ENCODE measurements around the gene CEMIP2. TPM values are rescaled to one million over a fixed set of nuclear protein-coding genes. Genes with fewer than 3 reads are reported as not detected.
"Not testable (repeated sequence)": the region's sequence is repeated elsewhere in the genome, so short reads cannot be mapped to it uniquely, and the experiment has no call there.

CEMIP2 gene, protein sequence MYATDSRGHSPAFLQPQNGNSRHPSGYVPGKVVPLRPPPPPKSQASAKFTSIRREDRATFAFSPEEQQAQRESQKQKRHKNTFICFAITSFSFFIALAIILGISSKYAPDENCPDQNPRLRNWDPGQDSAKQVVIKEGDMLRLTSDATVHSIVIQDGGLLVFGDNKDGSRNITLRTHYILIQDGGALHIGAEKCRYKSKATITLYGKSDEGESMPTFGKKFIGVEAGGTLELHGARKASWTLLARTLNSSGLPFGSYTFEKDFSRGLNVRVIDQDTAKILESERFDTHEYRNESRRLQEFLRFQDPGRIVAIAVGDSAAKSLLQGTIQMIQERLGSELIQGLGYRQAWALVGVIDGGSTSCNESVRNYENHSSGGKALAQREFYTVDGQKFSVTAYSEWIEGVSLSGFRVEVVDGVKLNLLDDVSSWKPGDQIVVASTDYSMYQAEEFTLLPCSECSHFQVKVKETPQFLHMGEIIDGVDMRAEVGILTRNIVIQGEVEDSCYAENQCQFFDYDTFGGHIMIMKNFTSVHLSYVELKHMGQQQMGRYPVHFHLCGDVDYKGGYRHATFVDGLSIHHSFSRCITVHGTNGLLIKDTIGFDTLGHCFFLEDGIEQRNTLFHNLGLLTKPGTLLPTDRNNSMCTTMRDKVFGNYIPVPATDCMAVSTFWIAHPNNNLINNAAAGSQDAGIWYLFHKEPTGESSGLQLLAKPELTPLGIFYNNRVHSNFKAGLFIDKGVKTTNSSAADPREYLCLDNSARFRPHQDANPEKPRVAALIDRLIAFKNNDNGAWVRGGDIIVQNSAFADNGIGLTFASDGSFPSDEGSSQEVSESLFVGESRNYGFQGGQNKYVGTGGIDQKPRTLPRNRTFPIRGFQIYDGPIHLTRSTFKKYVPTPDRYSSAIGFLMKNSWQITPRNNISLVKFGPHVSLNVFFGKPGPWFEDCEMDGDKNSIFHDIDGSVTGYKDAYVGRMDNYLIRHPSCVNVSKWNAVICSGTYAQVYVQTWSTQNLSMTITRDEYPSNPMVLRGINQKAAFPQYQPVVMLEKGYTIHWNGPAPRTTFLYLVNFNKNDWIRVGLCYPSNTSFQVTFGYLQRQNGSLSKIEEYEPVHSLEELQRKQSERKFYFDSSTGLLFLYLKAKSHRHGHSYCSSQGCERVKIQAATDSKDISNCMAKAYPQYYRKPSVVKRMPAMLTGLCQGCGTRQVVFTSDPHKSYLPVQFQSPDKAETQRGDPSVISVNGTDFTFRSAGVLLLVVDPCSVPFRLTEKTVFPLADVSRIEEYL (N-terminal part only)
- total RNA-seq (2014; rRNA removed; shearing (Covaris generic)): 21.8 and 27.2 TPM in 2 replicates

DNA sequence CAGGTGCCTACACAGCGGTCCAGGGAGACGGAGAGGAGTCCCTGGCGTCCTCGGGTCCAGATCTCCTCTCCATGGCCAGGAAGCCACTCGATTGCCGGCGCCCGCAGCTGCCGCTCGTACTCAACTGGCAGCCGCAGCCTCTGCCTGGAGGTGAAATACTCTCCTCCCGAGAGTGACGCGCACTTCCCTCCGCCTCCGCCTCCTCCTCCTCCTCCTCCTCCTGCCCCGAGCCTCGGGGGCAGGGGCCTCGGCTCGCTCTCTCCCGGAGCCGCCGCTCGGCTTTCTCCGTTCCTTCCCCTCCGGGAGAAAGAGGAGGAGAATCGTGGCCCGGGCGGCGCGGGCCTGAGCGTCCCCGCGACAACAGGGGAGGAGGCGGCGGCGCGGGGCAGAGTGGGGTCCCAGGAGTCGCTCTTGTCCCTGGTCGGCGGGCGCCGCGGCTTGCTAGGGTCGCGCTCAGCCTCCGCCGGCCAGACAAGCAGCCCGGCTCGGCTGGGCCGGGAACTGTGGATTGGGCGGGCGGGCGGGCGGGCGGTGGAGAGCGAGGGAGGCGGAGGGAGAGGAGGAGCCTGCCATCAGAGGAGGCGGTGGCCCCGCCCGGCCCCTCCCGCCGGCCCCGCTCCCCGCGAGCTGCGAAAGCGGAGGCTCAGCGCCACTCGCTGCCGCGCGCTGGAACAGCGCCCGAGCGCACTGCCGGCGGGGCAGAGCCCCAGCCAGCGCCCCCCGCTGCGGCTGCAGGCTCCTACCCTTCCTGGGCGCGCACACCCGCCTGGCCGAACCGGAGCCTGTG lies at the start of gene CEMIP2:
Gene CEMIP2 (minus strand): TSS at position 126 of the 787 bp plus-strand sequence. CDS start 18,140 bp downstream, outside the sequence.
- peak; percentile 93 for DNase-seq
- Histone ChIP-seq H3K4me3 (ENCODE audit: insufficient read depth, low read depth, low read length) (peak within 1 kb of the TSS; percentile 62), H3K36me3 (replicated peaks; ENCODE audit: control insufficient read depth, insufficient read depth, low read length) (no peaks in the 10 kb centered on the region), H3K27me3 (ENCODE audit: control insufficient read depth, insufficient read depth, low read length) (no peaks in the 10 kb centered on the region; the same call in 1 of the 2 replicates)

GRCh38 chr9:71816916-71817451 lies 48.7 kb upstream of the CEMIP2 start:
- no peak for DNase-seq
- Histone ChIP-seq H3K4me3 (ENCODE audit: insufficient read depth, low read depth, low read length) (no peak overlapping the region), H3K27me3 (ENCODE audit: control insufficient read depth, insufficient read depth, low read length) (no peaks in the 10 kb centered on the region), H3K36me3 (replicated peaks; ENCODE audit: control insufficient read depth, insufficient read depth, low read length) (no peaks in the 10 kb centered on the region)

- Histone ChIP-seq H3K27me3 (ENCODE audit: control insufficient read depth, insufficient read depth, low read length) (no peaks in the 10 kb centered on the region), H3K4me3 (ENCODE audit: insufficient read depth, low read depth, low read length) (no peak overlapping the region), H3K36me3 (replicated peaks; ENCODE audit: control insufficient read depth, insufficient read depth, low read length) (no peaks in the 10 kb centered on the region)
- no peak for DNase-seq
These were observed 46.5 kb upstream of the CEMIP2 start for GRCh38 chr9:71814815-71815214.

DNA sequence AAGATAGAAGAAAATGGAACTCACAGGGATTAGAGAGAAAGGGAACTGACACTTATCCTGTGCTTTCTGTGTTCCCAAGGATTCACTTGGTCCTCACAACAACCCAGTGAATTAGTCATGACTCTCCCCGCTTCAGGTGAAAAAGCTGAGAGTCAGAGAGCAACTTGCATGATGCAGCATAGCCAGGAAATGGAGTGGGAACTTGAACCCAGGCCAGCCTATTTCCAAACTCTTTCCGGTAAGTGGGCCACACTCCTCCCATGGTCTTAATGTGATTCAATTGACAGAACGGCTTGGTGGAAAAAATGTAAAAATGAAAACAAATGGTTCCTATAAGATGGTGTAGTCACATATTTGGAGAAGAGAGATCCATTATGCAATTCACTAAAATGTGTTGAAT lies 45.9 kb upstream of the CEMIP2 start:
- Histone ChIP-seq H3K27me3 (ENCODE audit: control insufficient read depth, insufficient read depth, low read length) (no peaks in the 10 kb centered on the region), H3K36me3 (replicated peaks; ENCODE audit: control insufficient read depth, insufficient read depth, low read length) (no peaks in the 10 kb centered on the region), H3K4me3 (ENCODE audit: insufficient read depth, low read depth, low read length) (no peak overlapping the region)
- no peak for DNase-seq

DNA sequence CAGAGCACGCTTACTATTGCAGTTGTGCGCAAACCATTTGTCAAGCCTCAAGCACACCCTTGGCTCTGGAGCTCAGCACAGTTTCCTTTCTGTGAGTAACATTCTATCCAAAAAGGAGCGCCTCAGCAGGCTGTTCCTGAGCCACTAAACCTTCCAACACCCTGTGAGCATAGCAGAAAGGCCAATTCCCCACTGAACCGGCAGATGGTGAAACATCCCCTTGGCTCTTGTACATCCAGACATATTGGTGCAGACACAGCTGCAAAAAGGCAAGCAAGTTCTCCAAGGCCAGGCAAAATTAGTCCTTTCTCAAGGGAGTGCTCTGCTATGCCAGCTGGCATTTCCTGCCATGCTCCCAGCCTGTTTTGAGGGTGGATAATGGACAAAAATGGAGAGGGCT lies 44.1 kb upstream of the CEMIP2 start:
- H3K27me3 ChIP-seq (ENCODE audit: control insufficient read depth, insufficient read depth, low read length): no peaks in the 10 kb centered on the region
- no peak for DNase-seq
- no peak overlapping the region for H3K4me3 ChIP-seq (ENCODE audit: insufficient read depth, low read depth, low read length)
- H3K36me3 ChIP-seq (replicated peaks; ENCODE audit: control insufficient read depth, insufficient read depth, low read length): no peaks in the 10 kb centered on the region

DNA sequence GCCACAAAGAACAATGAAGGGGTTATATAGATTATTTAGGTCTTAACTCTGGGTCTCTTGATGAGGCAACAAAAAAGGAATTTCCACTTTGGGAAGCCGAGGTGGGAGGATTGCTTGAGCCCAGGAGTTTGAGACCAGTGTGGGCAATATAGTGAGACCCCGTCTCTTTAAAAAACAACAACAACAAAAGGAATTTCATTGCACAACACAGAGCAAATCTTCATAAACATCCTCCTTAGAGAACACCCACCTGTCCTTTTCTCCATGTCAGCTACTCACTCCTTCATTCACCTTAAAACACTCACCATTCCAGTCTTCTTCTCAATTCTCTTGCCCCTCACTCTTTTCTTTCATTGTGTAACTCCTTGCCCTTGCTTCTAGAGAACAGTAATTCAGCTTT lies 39.8 kb upstream of the CEMIP2 start:
- Histone ChIP-seq H3K36me3 (replicated peaks; ENCODE audit: control insufficient read depth, insufficient read depth, low read length) (no peaks in the 10 kb centered on the region), H3K27me3 (ENCODE audit: control insufficient read depth, insufficient read depth, low read length) (no peaks in the 10 kb centered on the region), H3K4me3 (ENCODE audit: insufficient read depth, low read depth, low read length) (no peak overlapping the region)
- no peak for DNase-seq

GRCh38 chr9:71806901-71807307 lies 38.6 kb upstream of the CEMIP2 start:
- no peaks in the 10 kb centered on the region for H3K27me3 ChIP-seq (ENCODE audit: control insufficient read depth, insufficient read depth, low read length)
- DNase-seq: peak; percentile 53
- no peak overlapping the region for H3K4me3 ChIP-seq (ENCODE audit: insufficient read depth, low read depth, low read length)
- no peaks in the 10 kb centered on the region for H3K36me3 ChIP-seq (replicated peaks; ENCODE audit: control insufficient read depth, insufficient read depth, low read length)

DNA sequence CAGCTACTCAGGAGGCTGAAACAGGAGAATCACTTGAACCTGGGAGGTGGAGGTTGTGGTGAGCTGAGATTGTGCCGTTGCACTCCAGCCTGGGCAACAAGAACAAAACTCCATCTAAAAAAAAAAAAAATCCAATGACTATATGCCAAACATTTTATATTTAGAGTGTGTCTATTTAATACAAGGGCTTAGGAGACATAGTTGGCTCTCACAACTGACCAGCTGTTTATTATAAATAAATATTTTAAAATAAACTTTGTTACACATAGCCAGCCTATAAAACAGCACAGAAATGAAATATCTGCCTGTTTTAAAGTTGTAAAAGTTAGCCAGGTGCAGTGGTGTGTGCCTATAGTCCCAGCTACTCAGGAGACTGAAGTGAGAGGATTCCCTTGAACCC lies 36.8 kb upstream of the CEMIP2 start:
- DNase-seq; H3K27me3 ChIP-seq (ENCODE audit: control insufficient read depth, insufficient read depth, low read length); H3K36me3 ChIP-seq (replicated peaks; ENCODE audit: control insufficient read depth, insufficient read depth, low read length); H3K4me3 ChIP-seq (ENCODE audit: insufficient read depth, low read depth, low read length): not testable (repeated sequence)

- Histone ChIP-seq H3K27me3 (ENCODE audit: control insufficient read depth, insufficient read depth, low read length) (no peaks in the 10 kb centered on the region), H3K36me3 (replicated peaks; ENCODE audit: control insufficient read depth, insufficient read depth, low read length) (no peaks in the 10 kb centered on the region), H3K4me3 (ENCODE audit: insufficient read depth, low read depth, low read length) (no peak overlapping the region)
- DNase-seq: no peak
These were observed 33.5 kb upstream of the CEMIP2 start for GRCh38 chr9:71801826-71802225.

DNA sequence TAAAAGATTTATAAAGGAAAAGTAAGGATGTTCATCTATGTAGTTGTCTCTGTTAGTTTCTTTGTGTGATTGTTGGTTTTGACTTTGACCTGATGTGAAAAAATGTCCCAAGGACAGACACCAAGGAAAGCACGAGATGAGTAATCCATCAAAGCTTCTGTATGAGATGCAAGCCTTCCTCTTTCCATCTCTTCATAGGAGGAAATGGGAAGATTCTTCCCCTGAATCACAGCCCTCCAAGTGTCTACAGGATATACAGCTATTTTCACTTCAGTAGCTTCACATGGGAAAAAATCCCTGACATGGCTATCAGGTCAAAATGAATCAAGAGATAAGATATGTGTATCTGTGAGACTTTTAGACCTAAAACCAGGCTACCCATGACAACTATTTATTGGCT lies 29.0 kb upstream of the CEMIP2 start:
- no peaks in the 10 kb centered on the region for H3K27me3 ChIP-seq (ENCODE audit: control insufficient read depth, insufficient read depth, low read length)
- H3K36me3 ChIP-seq (replicated peaks; ENCODE audit: control insufficient read depth, insufficient read depth, low read length): no peaks in the 10 kb centered on the region
- no peak for DNase-seq
- no peak overlapping the region for H3K4me3 ChIP-seq (ENCODE audit: insufficient read depth, low read depth, low read length)

DNA sequence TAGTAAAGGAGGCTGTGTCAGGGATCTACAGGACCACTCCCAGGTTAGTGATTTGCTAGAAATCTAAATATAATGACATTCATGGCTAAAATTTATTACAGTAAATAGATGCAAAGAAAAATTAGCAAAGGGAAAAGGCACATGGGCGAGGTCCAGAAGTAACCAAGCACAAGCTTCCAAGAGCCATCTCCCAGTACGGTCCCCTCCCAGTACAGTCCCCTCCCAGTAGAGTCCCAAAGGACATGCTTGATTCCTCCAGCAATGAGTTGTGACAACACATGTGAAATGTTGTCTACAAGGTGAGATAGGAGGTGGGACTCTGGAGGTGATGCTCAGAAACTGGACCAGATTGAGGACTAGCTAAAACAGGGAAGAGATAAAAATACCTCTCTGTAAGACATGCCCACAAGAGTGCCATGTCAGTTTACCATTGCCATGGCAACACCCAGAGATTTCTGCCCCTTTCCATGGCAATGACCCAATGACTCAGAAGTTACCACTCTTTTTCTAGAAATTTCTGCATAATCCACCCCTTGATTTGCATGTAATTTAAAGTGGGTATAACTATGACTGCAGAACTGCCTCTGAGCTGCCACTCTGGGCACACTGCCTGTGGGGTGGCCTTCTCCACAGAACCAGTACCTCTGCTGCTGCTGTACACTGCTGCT lies 27.9 kb upstream of the CEMIP2 start:
- Histone ChIP-seq H3K36me3 (replicated peaks; ENCODE audit: control insufficient read depth, insufficient read depth, low read length) (no peaks in the 10 kb centered on the region), H3K4me3 (ENCODE audit: insufficient read depth, low read depth, low read length) (no peak overlapping the region), H3K27me3 (ENCODE audit: control insufficient read depth, insufficient read depth, low read length) (no peaks in the 10 kb centered on the region)
- no peak for DNase-seq

DNA sequence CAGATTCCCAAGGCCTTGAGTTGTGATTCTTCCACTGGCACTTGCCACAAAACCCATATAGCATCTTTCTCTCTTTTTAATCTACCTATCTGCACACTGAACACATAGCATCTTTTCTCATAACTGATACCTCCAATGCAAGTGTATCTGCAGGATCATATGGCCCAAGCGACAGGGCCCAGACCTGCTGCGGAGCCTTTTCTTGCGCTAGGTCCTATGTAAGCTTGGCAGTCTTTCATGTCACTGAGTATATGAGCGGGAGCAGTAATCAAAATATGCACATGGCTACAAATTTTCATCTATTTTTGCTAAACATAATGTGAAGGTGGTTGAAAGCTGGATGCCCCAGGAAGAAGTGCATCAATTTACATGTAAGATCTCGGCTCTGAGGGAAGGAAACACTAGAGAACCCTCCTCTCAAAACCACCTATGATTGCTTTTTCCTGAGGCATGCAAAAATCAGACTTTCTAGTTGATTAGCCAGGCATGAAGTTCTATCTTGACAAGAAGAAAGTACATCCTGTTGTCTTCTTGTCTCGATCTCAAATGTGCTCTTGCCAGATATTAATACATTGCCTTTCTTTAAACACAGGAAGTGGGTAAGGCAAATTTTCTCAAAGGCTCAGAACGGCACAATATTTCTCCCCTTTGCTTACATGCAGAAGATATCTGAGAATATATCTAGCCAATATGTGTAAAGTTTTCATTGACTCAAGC lies 26.9 kb upstream of the CEMIP2 start:
- Histone ChIP-seq H3K27me3 (ENCODE audit: control insufficient read depth, insufficient read depth, low read length) (no peaks in the 10 kb centered on the region), H3K4me3 (ENCODE audit: insufficient read depth, low read depth, low read length) (no peak overlapping the region), H3K36me3 (replicated peaks; ENCODE audit: control insufficient read depth, insufficient read depth, low read length) (no peaks in the 10 kb centered on the region)
- no peak for DNase-seq

All from H7 (cell line).